Skeletal muscle tissue (tissue), 4 donors: ENCODE results near the gene DENND10. TPM values are rescaled to one million over a fixed set of nuclear protein-coding genes. Genes with fewer than 3 reads are reported as not detected.
"Not testable (repeated sequence)": the region's sequence is repeated elsewhere in the genome, so short reads cannot be mapped to it uniquely, and the experiment has no call there.

Experiments used
- H3K27ac ChIP-seq: one replicate; pipeline ENCODE4 v1.7.0; 2013; ENCODE audit warnings: mild to moderate bottlenecking, low read depth, low read length, inconsistent platforms
- H3K27me3 ChIP-seq, 3 donors: one replicate each; pipeline ENCODE4 v1.7.0; 2013; ENCODE audit warnings: low read length in 3 of 3; ENCODE audit not compliant: control insufficient read depth in 3 of 3, insufficient read depth in 3 of 3
- H3K36me3 ChIP-seq, 3 donors: one replicate each; pipeline ENCODE4 v1.7.0; 2013; ENCODE audit warnings: low read length in 3 of 3; ENCODE audit not compliant: control insufficient read depth in 3 of 3, insufficient read depth in 3 of 3
- H3K4me1 ChIP-seq, 3 donors: one replicate each; pipeline ENCODE4 v1.7.0; 2013; ENCODE audit warnings: low read length in 3 of 3, mild to moderate bottlenecking in 3 of 3; ENCODE audit not compliant: control insufficient read depth in 3 of 3, insufficient read depth in 3 of 3
- H3K4me3 ChIP-seq, 3 donors: one replicate each; pipeline ENCODE4 v1.7.0; 2013; ENCODE audit warnings: low read length in 3 of 3
- H3K9ac ChIP-seq, 3 donors: one replicate each; pipeline ENCODE4 v1.7.0; 2013; ENCODE audit warnings: low read length in 3 of 3, mild to moderate bottlenecking in 3 of 3, moderate library complexity in 2 of 3, low read depth in 1 of 3
- H3K9me3 ChIP-seq, 3 donors: one replicate each; pipeline ENCODE4 v1.7.0; 2013; ENCODE audit warnings: low read length in 3 of 3; ENCODE audit not compliant: control insufficient read depth in 3 of 3
- total RNA-seq: library from RNA; depleted of rRNA; stranded (reverse); fragments of >200 nt; gene quantifications from one replicate; pipeline ENCODE4 v1.2.3, GENCODE V29; 2014
- donor health status: Osteomylitis.

DENND10 gene
- total RNA-seq, 1 donor from 2014 or later = 14.6 TPM

- no peaks in the 10 kb centered on the region for H3K27me3 ChIP-seq
- no peak overlapping the region for H3K27ac ChIP-seq
- H3K4me1 ChIP-seq = no peaks in the 10 kb centered on the region
- no peaks in the 10 kb centered on the region for H3K9me3 ChIP-seq
- peaks cover 19 to 35% (median 27%) of the 10 kb centered on the region in 3 donors for H3K36me3 ChIP-seq
- no peak overlapping the region for H3K9ac ChIP-seq
- no peak overlapping the region for H3K4me3 ChIP-seq
Measured at GRCh38 chr10:119125942-119126341, 22.0 kb downstream of the DENND10 start.

- H3K36me3 ChIP-seq = peaks cover 21 to 40% (median 38%) of the 10 kb centered on the region in 3 donors
- H3K4me1 ChIP-seq = peaks cover 0 to 11% (median 5%) of the 10 kb centered on the region in 3 donors
- H3K9me3 ChIP-seq = no peaks in the 10 kb centered on the region
- no peak overlapping the region for H3K27ac ChIP-seq
- no peak overlapping the region for H3K4me3 ChIP-seq
- H3K27me3 ChIP-seq = no peaks in the 10 kb centered on the region
- no peak overlapping the region for H3K9ac ChIP-seq
Measured at GRCh38 chr10:119129721-119130120, 25.8 kb downstream of the DENND10 start.

DNA sequence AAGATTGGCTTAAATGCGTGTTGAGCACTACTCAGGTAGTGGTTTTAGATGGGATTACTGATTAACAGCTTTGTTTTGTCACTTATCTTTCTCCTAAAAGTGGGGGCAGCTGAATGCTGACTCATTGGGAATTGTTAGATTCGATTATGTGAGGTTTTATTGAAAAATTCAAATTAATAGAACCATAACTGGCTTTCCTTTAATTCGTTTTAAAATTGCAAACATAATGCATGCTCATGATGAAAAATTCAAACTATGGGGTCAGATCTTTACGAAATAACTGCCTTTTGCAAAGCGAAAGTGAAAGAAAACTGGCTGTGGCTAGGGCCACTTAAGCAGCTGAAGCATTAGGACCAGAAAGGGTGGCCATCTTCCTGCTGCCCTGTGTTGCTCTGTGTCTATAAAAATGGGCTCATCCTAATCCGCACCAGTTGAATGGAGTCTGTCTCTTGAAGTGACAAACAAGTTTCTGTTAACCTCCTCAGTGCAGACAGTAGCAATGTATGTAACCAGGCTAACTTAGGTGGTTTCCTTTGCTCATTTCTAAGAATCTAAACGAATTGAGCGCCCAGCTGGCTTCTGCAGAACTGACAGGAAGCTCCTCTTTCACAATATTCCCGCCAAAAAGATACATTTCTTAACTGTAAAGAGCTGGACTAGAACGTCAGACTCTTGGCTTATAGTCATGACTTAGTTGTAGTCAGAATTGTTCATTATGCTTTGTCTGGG, 27.8 kb downstream of the DENND10 start:
- Histone ChIP-seq H3K27me3 (no peaks in the 10 kb centered on the region), H3K4me3 (peak overlapping the region; percentile 14 to 72 (median 15)), H3K9me3 (no peaks in the 10 kb centered on the region), H3K4me1 (peaks cover 0 to 16% (median 5%) of the 10 kb centered on the region in 3 donors), H3K9ac (peak overlapping the region in 2 of 3 donors; percentile 29 to 40), H3K36me3 (peaks cover 18 to 42% (median 32%) of the 10 kb centered on the region in 3 donors), H3K27ac (peak overlapping the region; percentile 45)

- Histone ChIP-seq H3K9ac (no peak overlapping the region), H3K27me3 (no peaks in the 10 kb centered on the region), H3K4me1 (peaks cover 0 to 16% (median 5%) of the 10 kb centered on the region in 3 donors), H3K4me3 (no peak overlapping the region), H3K27ac (peak overlapping the region; percentile 45), H3K9me3 (no peaks in the 10 kb centered on the region), H3K36me3 (peaks cover 18 to 42% (median 32%) of the 10 kb centered on the region in 3 donors)
Measured at GRCh38 chr10:119132521-119133345, 28.8 kb downstream of the DENND10 start.

DNA sequence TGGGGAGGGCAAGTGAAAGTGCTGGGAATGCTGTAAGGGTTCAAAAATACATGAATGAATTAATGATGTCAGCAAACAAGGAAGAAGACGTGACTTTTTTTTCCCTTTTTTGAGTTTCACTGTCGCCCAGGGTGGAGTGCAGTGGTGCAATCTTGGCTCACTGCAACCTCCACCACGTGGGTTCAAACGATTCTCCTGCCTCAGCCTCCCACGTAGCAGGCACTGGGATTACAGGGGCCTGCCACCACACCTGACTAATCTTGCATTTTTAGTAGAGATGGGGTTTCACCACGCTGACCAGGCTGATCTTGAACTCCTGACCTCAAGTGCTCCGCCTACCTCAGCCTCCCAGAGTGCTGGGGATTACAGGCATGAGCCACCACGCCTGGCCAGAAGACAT, 30.0 kb downstream of the DENND10 start:
- Histone ChIP-seq H3K27me3 (no peaks in the 10 kb centered on the region), H3K4me3 (no peak overlapping the region), H3K27ac (no peak overlapping the region), H3K9me3 (no peaks in the 10 kb centered on the region), H3K9ac (no peak overlapping the region), H3K36me3 (peaks cover 21 to 46% (median 33%) of the 10 kb centered on the region in 3 donors), H3K4me1 (peaks cover 0 to 16% (median 5%) of the 10 kb centered on the region in 3 donors)

GRCh38 chr10:119135513-119135881, 31.6 kb downstream of the DENND10 start:
- no peaks in the 10 kb centered on the region for H3K9me3 ChIP-seq
- H3K9ac ChIP-seq = no peak overlapping the region
- H3K27me3 ChIP-seq = no peaks in the 10 kb centered on the region
- peaks cover 22 to 35% (median 31%) of the 10 kb centered on the region in 3 donors for H3K36me3 ChIP-seq
- H3K4me3 ChIP-seq = no peak overlapping the region
- no peak overlapping the region for H3K27ac ChIP-seq
- peaks cover 0 to 16% (median 5%) of the 10 kb centered on the region in 3 donors for H3K4me1 ChIP-seq

DNA sequence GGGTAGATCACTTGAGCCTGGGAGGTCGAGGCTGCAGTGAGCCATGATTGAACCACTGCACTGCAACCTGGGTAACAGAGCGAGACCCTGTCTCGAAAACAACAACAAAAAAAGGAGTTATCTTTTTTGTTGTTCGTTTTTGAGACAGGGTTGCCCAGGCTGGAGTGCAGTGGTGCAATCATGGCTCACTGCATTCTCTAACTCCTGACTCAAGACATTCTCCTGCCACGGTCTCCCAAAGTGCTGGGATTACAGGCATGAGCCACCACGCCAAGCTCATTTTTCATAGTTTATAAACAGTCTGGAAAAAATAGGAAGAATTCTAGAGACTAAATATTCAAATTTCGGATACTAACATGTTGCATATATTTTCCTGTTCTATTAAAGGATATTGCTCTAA, 32.2 kb downstream of the DENND10 start:
- no peaks in the 10 kb centered on the region for H3K9me3 ChIP-seq
- H3K4me1 ChIP-seq = peaks cover 0 to 16% (median 5%) of the 10 kb centered on the region in 3 donors
- no peak overlapping the region for H3K27ac ChIP-seq
- H3K36me3 ChIP-seq = peaks cover 22 to 32% (median 28%) of the 10 kb centered on the region in 3 donors
- no peaks in the 10 kb centered on the region for H3K27me3 ChIP-seq
- no peak overlapping the region for H3K4me3 ChIP-seq
- no peak overlapping the region for H3K9ac ChIP-seq

DNA sequence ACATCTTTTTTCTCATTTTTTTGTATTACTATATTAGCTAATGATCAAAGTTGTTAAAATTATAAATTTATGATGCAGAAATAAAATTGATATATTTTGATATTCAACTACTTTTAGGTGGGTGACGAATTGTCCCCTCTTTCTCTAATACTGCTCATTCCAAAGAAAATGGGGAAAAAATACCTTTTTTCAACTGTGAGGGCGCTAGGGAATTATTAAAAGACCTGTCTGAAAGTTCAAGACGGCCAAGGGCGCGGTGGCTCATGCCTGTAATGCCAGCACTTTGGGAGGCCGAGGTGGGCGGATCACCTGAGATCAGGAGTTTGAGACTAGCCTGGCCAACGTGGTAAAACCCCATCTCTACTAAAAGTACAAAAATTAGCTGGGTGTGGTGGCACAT, 34.0 kb downstream of the DENND10 start:
- not testable (repeated sequence) for H3K4me3 ChIP-seq, H3K9me3 ChIP-seq, H3K27ac ChIP-seq, H3K9ac ChIP-seq, H3K27me3 ChIP-seq, H3K4me1 ChIP-seq
- peaks cover 19 to 29% (median 25%) of the 10 kb centered on the region in 3 donors for H3K36me3 ChIP-seq

DNA sequence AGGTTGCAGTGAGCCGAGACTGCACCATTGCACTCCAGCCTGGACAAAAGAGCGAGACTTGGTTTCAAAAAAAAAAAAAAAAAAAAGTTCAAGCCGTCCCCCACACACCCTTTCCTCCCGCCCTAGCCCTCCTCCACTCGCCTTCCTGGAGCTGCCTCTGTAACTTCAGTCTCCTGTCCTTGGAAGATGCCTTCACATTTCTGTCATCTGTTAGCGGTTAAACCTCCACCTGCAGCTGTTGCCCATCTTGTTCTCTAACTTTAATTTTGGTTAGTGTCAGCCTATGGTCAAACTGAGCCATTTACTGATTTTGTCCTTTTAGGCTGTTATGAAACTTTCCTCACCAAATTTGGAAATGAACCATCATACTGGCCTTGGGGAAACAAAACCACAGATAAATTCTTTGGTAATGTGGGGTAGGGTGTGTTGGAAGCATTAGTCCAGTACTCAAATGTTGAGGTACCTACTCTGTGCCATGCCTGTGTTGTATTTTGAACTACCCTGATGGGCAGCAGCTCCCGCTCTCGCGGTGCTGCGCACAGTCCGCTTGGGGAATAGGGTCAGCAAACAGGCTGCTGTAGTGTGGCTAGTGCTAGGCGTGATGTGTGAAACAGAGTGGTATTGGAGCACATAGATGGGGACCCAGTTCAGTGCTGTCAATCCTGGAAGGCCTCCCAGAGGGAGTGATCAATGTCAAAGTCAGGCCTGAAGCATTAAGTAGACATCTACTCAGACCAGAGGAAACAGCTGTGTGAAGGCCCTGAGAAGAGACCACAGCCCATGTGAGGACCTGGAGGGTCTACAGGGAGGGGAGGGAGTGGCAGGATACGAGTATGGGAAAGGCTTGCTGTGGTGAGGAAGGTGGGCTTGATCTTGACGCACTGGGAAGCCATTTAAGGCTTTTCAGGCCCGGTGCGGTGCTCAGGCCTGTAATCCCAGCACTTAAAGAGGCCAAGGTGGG, 34.7 kb downstream of the DENND10 start:
- H3K9me3 ChIP-seq = no peaks in the 10 kb centered on the region
- H3K4me1 ChIP-seq = peaks cover 0 to 5% (median 0%) of the 10 kb centered on the region in 3 donors
- H3K27ac ChIP-seq = no peak overlapping the region
- no peak overlapping the region for H3K9ac ChIP-seq
- H3K27me3 ChIP-seq = no peaks in the 10 kb centered on the region
- no peak overlapping the region for H3K4me3 ChIP-seq
- peaks cover 17 to 26% (median 22%) of the 10 kb centered on the region in 3 donors for H3K36me3 ChIP-seq
